Astrocyte (in vitro differentiated cells and primary cell): Measurements from ENCODE around the gene IP6K3. TPM values are rescaled to one million over a fixed set of nuclear protein-coding genes. Genes with fewer than 3 reads are reported as not detected.

Experiments used
- DNase-seq: peaks from one replicate; pipeline ENCODE4 v3.0.0-alpha.2; 2010; ENCODE audit warnings: low read depth
- FAIRE-seq: peaks from 2 replicates; lab custom pipeline; 2011; peaks lifted over from hg19 to GRCh38; lab: Jason Lieb, UNC
- H2AFZ ChIP-seq: 2 replicates; pipeline ENCODE4 v1.6.0; 2012; ENCODE audit warnings: low read depth, low read length, inconsistent platforms
- H3K27ac ChIP-seq: 2 replicates; pipeline ENCODE4 v1.5.1; 2011; ENCODE audit warnings: low read depth, low read length, inconsistent platforms
- H3K27me3 ChIP-seq: 2 replicates; pipeline ENCODE4 v1.6.0; 2011; ENCODE audit warnings: low read length, inconsistent platforms; ENCODE audit not compliant: insufficient read depth
- H3K36me3 ChIP-seq: 2 replicates; pipeline ENCODE4 v1.5.1; 2011; ENCODE audit warnings: low read length, inconsistent platforms; ENCODE audit not compliant: insufficient read depth
- H3K4me1 ChIP-seq: 2 replicates; pipeline ENCODE4 v1.5.1; 2011; ENCODE audit warnings: low read length, inconsistent platforms; ENCODE audit not compliant: insufficient read depth
- H3K4me2 ChIP-seq: 2 replicates; pipeline ENCODE4 v1.6.0; 2012; ENCODE audit warnings: low read length, inconsistent platforms
- H3K4me3 ChIP-seq: 2 replicates; pipeline ENCODE4 v1.5.1; 2011; ENCODE audit warnings: low read depth, mild to moderate bottlenecking, low read length, inconsistent platforms; ENCODE audit not compliant: insufficient read depth
- H3K79me2 ChIP-seq: 2 replicates; pipeline ENCODE4 v1.6.0; 2012; ENCODE audit warnings: mild to moderate bottlenecking, low read length, inconsistent platforms; ENCODE audit not compliant: insufficient read depth
- H3K9ac ChIP-seq: 2 replicates; pipeline ENCODE4 v1.6.0; 2012; ENCODE audit warnings: mild to moderate bottlenecking, low read length, inconsistent platforms
- H3K9me3 ChIP-seq: 2 replicates; pipeline ENCODE4 v1.5.1; 2012; ENCODE audit warnings: low read depth, mild to moderate bottlenecking, low read length, inconsistent platforms; ENCODE audit not compliant: insufficient read depth
- H4K20me1 ChIP-seq: 2 replicates; pipeline ENCODE4 v1.6.0; 2012; ENCODE audit warnings: low read length, inconsistent platforms; ENCODE audit not compliant: insufficient read depth
- H3K27ac Mint-ChIP-seq: one replicate; pipeline ENCODE4 v1.8.0; 2021; ENCODE audit warnings: mild to moderate bottlenecking, mixed read lengths; ENCODE audit not compliant: unreplicated experiment
- H3K27me3 Mint-ChIP-seq: one replicate; pipeline ENCODE4 v1.8.0; 2021; ENCODE audit warnings: low read depth, mixed read lengths; ENCODE audit not compliant: unreplicated experiment
- H3K36me3 Mint-ChIP-seq: one replicate; pipeline ENCODE4 v1.8.0; 2021; ENCODE audit warnings: low read depth, mixed read lengths; ENCODE audit not compliant: unreplicated experiment
- H3K4me1 Mint-ChIP-seq: one replicate; pipeline ENCODE4 v1.8.0; 2021; ENCODE audit warnings: low read depth, mixed read lengths; ENCODE audit not compliant: unreplicated experiment
- H3K4me3 Mint-ChIP-seq: one replicate; pipeline ENCODE4 v1.8.0; 2021; ENCODE audit warnings: mild to moderate bottlenecking, moderate library complexity, mixed read lengths; ENCODE audit not compliant: unreplicated experiment
- H3K9me3 Mint-ChIP-seq: one replicate; pipeline ENCODE4 v1.8.0; 2021; ENCODE audit warnings: mild to moderate bottlenecking, mixed read lengths; ENCODE audit not compliant: unreplicated experiment
- EZH2 ChIP-seq: IDR thresholded peaks from 2 replicates; pipeline ENCODE4 v1.6.1; 2012; ENCODE audit warnings: mild to moderate bottlenecking, low read length, inconsistent platforms; ENCODE audit not compliant: insufficient read depth
- total RNA-seq: library from RNA; stranded (reverse); gene quantifications from 2 replicates; pipeline ENCODE4 v1.2.1, GENCODE V29; 2021
- TF ChIP-seq, protein P1 (sequence below): IDR thresholded peaks from 2 replicates; pipeline ENCODE4 v1.5.1; 2011; ENCODE audit warnings: low read depth, mild to moderate bottlenecking, inconsistent platforms, low read length, moderate library complexity; ENCODE audit not compliant: insufficient read depth

The IP6K3 gene
- total RNA-seq, 1 donor from 2014 or later = 4.6 TPM

GRCh38 chr6:33757906-33758305, 11.2 kb upstream of the IP6K3 start:
- no peaks in the 10 kb centered on the region for H3K4me1 Mint-ChIP-seq
- no peak overlapping the region for H3K27ac Mint-ChIP-seq
- peaks cover 5% of the 10 kb centered on the region for H3K27me3 Mint-ChIP-seq
- no peak overlapping the region for H3K4me2 ChIP-seq
- H2AFZ ChIP-seq = no peak overlapping the region
- H3K27ac ChIP-seq = no peak overlapping the region
- H3K4me1 ChIP-seq = no peaks in the 10 kb centered on the region
- H3K36me3 Mint-ChIP-seq = no peaks in the 10 kb centered on the region
- DNase-seq (no peak), FAIRE-seq (no peak)
- H3K9ac ChIP-seq = no peak overlapping the region
- H3K36me3 ChIP-seq = no peaks in the 10 kb centered on the region
- no peaks in the 10 kb centered on the region for H3K9me3 Mint-ChIP-seq
- no peak for TF ChIP-seq EZH2
- TF ChIP-seq, protein P1, sequence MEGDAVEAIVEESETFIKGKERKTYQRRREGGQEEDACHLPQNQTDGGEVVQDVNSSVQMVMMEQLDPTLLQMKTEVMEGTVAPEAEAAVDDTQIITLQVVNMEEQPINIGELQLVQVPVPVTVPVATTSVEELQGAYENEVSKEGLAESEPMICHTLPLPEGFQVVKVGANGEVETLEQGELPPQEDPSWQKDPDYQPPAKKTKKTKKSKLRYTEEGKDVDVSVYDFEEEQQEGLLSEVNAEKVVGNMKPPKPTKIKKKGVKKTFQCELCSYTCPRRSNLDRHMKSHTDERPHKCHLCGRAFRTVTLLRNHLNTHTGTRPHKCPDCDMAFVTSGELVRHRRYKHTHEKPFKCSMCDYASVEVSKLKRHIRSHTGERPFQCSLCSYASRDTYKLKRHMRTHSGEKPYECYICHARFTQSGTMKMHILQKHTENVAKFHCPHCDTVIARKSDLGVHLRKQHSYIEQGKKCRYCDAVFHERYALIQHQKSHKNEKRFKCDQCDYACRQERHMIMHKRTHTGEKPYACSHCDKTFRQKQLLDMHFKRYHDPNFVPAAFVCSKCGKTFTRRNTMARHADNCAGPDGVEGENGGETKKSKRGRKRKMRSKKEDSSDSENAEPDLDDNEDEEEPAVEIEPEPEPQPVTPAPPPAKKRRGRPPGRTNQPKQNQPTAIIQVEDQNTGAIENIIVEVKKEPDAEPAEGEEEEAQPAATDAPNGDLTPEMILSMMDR = no peak
- no peak overlapping the region for H3K4me3 Mint-ChIP-seq
- no peaks in the 10 kb centered on the region for H3K27me3 ChIP-seq
- H4K20me1 ChIP-seq = no peaks in the 10 kb centered on the region
- H3K4me3 ChIP-seq = no peak overlapping the region
- H3K9me3 ChIP-seq = no peaks in the 10 kb centered on the region
- no peaks in the 10 kb centered on the region for H3K79me2 ChIP-seq

DNA sequence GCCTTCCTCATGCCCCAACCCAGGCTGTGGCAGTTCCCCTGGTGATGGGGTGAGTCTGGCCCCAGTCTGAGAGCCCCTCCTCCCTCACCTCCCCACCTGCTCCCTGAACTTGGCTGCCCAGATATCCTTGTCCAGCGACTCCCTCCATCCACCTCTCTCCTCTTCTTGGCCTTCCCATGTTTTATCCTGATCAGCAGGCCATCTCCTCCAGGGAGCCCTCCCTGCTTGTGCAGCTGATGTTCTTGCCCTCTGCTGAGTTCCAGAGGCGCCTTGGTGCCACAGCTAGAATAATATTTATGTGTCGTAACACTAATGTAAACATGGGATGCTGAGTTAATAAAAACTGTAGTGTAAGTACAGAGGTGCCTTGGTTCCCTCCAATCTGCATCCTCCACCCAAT, 10.4 kb upstream of the IP6K3 start:
- no peak overlapping the region for H3K27ac Mint-ChIP-seq

More for the DNA sequence above, 10.4 kb upstream of the IP6K3 start:
- no peaks in the 10 kb centered on the region for H3K27me3 ChIP-seq
- FAIRE-seq (no peak), DNase-seq (no peak)
- no peak overlapping the region for H3K27ac ChIP-seq
- H3K4me3 Mint-ChIP-seq = no peak overlapping the region
- no peaks in the 10 kb centered on the region for H3K79me2 ChIP-seq
- no peak overlapping the region for H3K9ac ChIP-seq
- no peaks in the 10 kb centered on the region for H3K36me3 Mint-ChIP-seq
- H3K9me3 ChIP-seq = no peaks in the 10 kb centered on the region
- H3K4me3 ChIP-seq = no peak overlapping the region
- no peaks in the 10 kb centered on the region for H3K4me1 Mint-ChIP-seq
- H4K20me1 ChIP-seq = no peaks in the 10 kb centered on the region
- no peak overlapping the region for H3K4me2 ChIP-seq
- no peaks in the 10 kb centered on the region for H3K9me3 Mint-ChIP-seq
- peaks cover under 1% of the 10 kb centered on the region for H3K27me3 Mint-ChIP-seq
- H2AFZ ChIP-seq = no peak overlapping the region
- H3K4me1 ChIP-seq = no peaks in the 10 kb centered on the region
- TF ChIP-seq EZH2 = no peak
- TF ChIP-seq, protein P1 = no peak
- H3K36me3 ChIP-seq = no peaks in the 10 kb centered on the region
